Nephron (organoid): ENCODE measurements around the gene CIROP.
A peak's percentile ranks its signal among the peaks of the same experiment; 100 is the strongest.

Experiments
- H3K27ac Mint-ChIP-seq, 3 experiments: 2 replicates each; pipeline ENCODE4 v1.8.0; 2020; ENCODE audit warnings: mixed read lengths in 3 of 3, mild to moderate bottlenecking in 2 of 3, moderate library complexity in 1 of 3
- H3K27me3 Mint-ChIP-seq: 2 replicates; pipeline ENCODE4 v1.8.0; 2021; ENCODE audit warnings: low read depth, mild to moderate bottlenecking, moderate library complexity, mixed read lengths
- H3K36me3 Mint-ChIP-seq: 2 replicates; pipeline ENCODE4 v1.8.0; 2020; ENCODE audit warnings: low read depth, mixed read lengths
- H3K4me1 Mint-ChIP-seq: 2 replicates; pipeline ENCODE4 v1.8.0; 2020; ENCODE audit warnings: mixed read lengths
- H3K4me3 Mint-ChIP-seq, 3 experiments: 2 replicates each; pipeline ENCODE4 v1.8.0; 2020; ENCODE audit warnings: mild to moderate bottlenecking in 3 of 3, mixed read lengths in 3 of 3, moderate library complexity in 2 of 3
- H3K9me3 Mint-ChIP-seq: 2 replicates; pipeline ENCODE4 v1.8.0; 2020; ENCODE audit warnings: mixed read lengths
- CTCF ChIP-seq, 3 experiments: fragments of 200-600 bp; sonication (generic); IDR thresholded peaks; one replicate each; pipeline ENCODE4 v1.5.0; 2021; ENCODE audit warnings: antibody characterized with exemption in 3 of 3; ENCODE audit not compliant: unreplicated experiment in 3 of 3

Gene CIROP

GRCh38 chr14:23097786-23098185 is 7.0 kb downstream of the CIROP start:
- H3K36me3 Mint-ChIP-seq, result peaks cover 16% of the 10 kb centered on the region
- H3K4me1 Mint-ChIP-seq, result peaks cover 24% of the 10 kb centered on the region
- peaks cover 3% of the 10 kb centered on the region for H3K27me3 Mint-ChIP-seq
- no peak overlapping the region for H3K4me3 Mint-ChIP-seq
- H3K9me3 Mint-ChIP-seq, result no peaks in the 10 kb centered on the region
- H3K27ac Mint-ChIP-seq, result no peak overlapping the region
- no peak for TF ChIP-seq CTCF (IDR thresholded peaks at IDR 0.05; ENCODE audit: unreplicated experiment in 3 of 3)

GRCh38 chr14:23095196-23096108 is 9.3 kb downstream of the CIROP start, which contains the start of gene C14orf119:
Gene C14orf119, plus strand, starts transcription at chr14:23095505. Its CDS starts 2,154 bp downstream, at chr14:23097659.
- Mint-ChIP-seq H3K36me3 (peaks cover 28% of the 10 kb centered on the region), H3K4me1 (peaks cover 18% of the 10 kb centered on the region), H3K27me3 (no peaks in the 10 kb centered on the region), H3K9me3 (no peaks in the 10 kb centered on the region), H3K4me3 (no peak within 1 kb of the TSS), H3K27ac (no peak within 1 kb of the TSS)
- no peak for TF ChIP-seq CTCF (IDR thresholded peaks at IDR 0.05; ENCODE audit: unreplicated experiment in 3 of 3)

GRCh38 chr14:23094666-23095195 is 10.1 kb downstream of the CIROP start, which contains the start of gene ACIN1:
Gene ACIN1, minus strand, starts transcription at chr14:23095136. Its CDS starts 24 bp downstream, at chr14:23095112.
- Mint-ChIP-seq H3K4me3 (no peak within 1 kb of the TSS), H3K27ac (no peak within 1 kb of the TSS), H3K9me3 (no peaks in the 10 kb centered on the region), H3K36me3 (peaks cover 35% of the 10 kb centered on the region), H3K4me1 (peaks cover 18% of the 10 kb centered on the region), H3K27me3 (no peaks in the 10 kb centered on the region)
- TF ChIP-seq CTCF (IDR thresholded peaks at IDR 0.05; ENCODE audit: unreplicated experiment in 3 of 3), result peak in 1 of 3 experiments; percentile 19

- no peaks in the 10 kb centered on the region for H3K9me3 Mint-ChIP-seq
- TF ChIP-seq CTCF (IDR thresholded peaks at IDR 0.05; ENCODE audit: unreplicated experiment in 3 of 3), result no peak
- H3K36me3 Mint-ChIP-seq, result peaks cover 38% of the 10 kb centered on the region
- peaks cover 18% of the 10 kb centered on the region for H3K4me1 Mint-ChIP-seq
- no peak overlapping the region for H3K27ac Mint-ChIP-seq
- no peaks in the 10 kb centered on the region for H3K27me3 Mint-ChIP-seq
- no peak overlapping the region for H3K4me3 Mint-ChIP-seq
Measured at GRCh38 chr14:23093991-23094665, 10.7 kb downstream of the CIROP start.

GRCh38 chr14:23093526-23093925 is 11.3 kb downstream of the CIROP start:
- no peak for TF ChIP-seq CTCF (IDR thresholded peaks at IDR 0.05; ENCODE audit: unreplicated experiment in 3 of 3)
- peak overlapping the region in 1 of 3 experiments; percentile 76 for H3K4me3 Mint-ChIP-seq
- H3K27me3 Mint-ChIP-seq, result no peaks in the 10 kb centered on the region
- peaks cover 18% of the 10 kb centered on the region for H3K4me1 Mint-ChIP-seq
- no peaks in the 10 kb centered on the region for H3K9me3 Mint-ChIP-seq
- H3K27ac Mint-ChIP-seq, result no peak overlapping the region
- peaks cover 37% of the 10 kb centered on the region for H3K36me3 Mint-ChIP-seq
